Psoas muscle (tissue), 8 donors: Measurements from ENCODE around the gene KCNV2. TPM values are rescaled to one million over a fixed set of nuclear protein-coding genes. Genes with fewer than 3 reads are reported as not detected.

Source experiments
- ATAC-seq, 4 donors: fragments of 200-7000 bp; cut with Tn5 transposase; one replicate each; pipeline ENCODE4 v1.9.1; 2020; ENCODE audit warnings: moderate library complexity in 3 of 4, mild to moderate bottlenecking in 2 of 4
- DNase-seq, 2 donors: peaks; one replicate each; pipeline ENCODE4 v3.0.0-alpha.2; 2020
- H3K27ac ChIP-seq: fragments of 200-600 bp; one replicate; pipeline ENCODE4 v1.8.0; 2022
- H3K27me3 ChIP-seq, 3 donors: fragments of 200-600 bp in 1 of 3; one replicate each; pipeline versions ENCODE4 v1.6.1 to v1.8.0; 2013 to 2022; ENCODE audit warnings: low read length in 2 of 3, mild to moderate bottlenecking in 2 of 3, moderate library complexity in 1 of 3; ENCODE audit not compliant: insufficient read depth in 3 of 3
- H3K36me3 ChIP-seq, 2 donors: fragments of 200-600 bp in 1 of 2; one replicate each; pipeline versions ENCODE4 v1.6.1 to v1.8.0; 2013 to 2022; ENCODE audit warnings: low read depth in 1 of 2, mild to moderate bottlenecking in 1 of 2, moderate library complexity in 1 of 2; ENCODE audit not compliant: insufficient read depth in 1 of 2
- H3K4me1 ChIP-seq: fragments of 200-600 bp; one replicate; pipeline ENCODE4 v1.8.0; 2022
- H3K4me3 ChIP-seq: fragments of 200-600 bp; one replicate; pipeline ENCODE4 v1.8.0; 2022; ENCODE audit warnings: mild to moderate bottlenecking
- H3K9me3 ChIP-seq: fragments of 200-600 bp; one replicate; pipeline ENCODE4 v1.8.0; 2022
- WGBS, 3 donors: extraction: QIAGEN DNeasy Blood & Tissue Kit; methylation state at CpG; one replicate each; pipeline versions ENCODE4 v1.1.6 to v1.1.7; 2013; 5-methylcytosine and 5-hydroxymethylcytosine counted together
- intact Hi-C, 2 donors: fragments of 100-400 bp; cut with DNase I; formaldehyde crosslinking; loops; one replicate each; pipeline versions ENCODE4 v1.11.0 to v1.14.2; 2022
- polyA plus RNA-seq, 3 donors: library from polyadenylated mRNA; stranded (reverse); fragments of 200-250 nt; gene quantifications; one replicate each; pipeline ENCODE4 v1.2.3, GENCODE V29; 2013
- total RNA-seq, 4 donors: library from RNA; stranded (reverse); fragmentation: NEBNext Ultra II Directional in 2 of 4; extraction: Animal tissue kit (Norgen Biotek cat#: 25700) in 2 of 4; gene quantifications; one replicate each; pipeline versions ENCODE4 v1.2.1 to v1.2.4, GENCODE V29; 2021 to 2023
- TF ChIP-seq, protein P1 (sequence below): fragments of 200-600 bp; IDR thresholded peaks from one replicate; pipeline ENCODE4 v1.8.0; 2022; ENCODE audit warnings: antibody characterized with exemption
- donor health status: healthy with polysubstance abuse.
- donor health status: DM: no; HTN: no; CAD: no; lungs with moderate emphysema.
- donor health status: Bipolar disorder and iron deficiency.
- donor health status: healthy.
- donor health status: DM: yes; HTN: yes; CAD: no.
- donor health status: DM: no; HTN: no; CAD: no.
- donor health status: DM: no; HTN: no; CAD: no.
- donor health status: DM: yes; HTN: yes; CAD: no.

KCNV2 gene
- total and polyA plus RNA-seq, 7 donors = not detected

GRCh38 chr9:2722715-2723114, 5.4 kb downstream of the KCNV2 start:
- peaks cover 14% of the 10 kb centered on the region for H3K4me1 ChIP-seq
- peak overlapping the region; percentile 72 for H3K27ac ChIP-seq
- ATAC-seq (peak; percentile 92 to 97 (median 94)), DNase-seq (peak; percentile 27 to 61)
- intact Hi-C loops = loop anchor here (5.0 to 10.0 kb wide), 3 partner anchors 55 to 388 kb away; no protein-coding TSS in a partner anchor
- no peaks in the 10 kb centered on the region for H3K36me3 ChIP-seq
- peaks cover 10% of the 10 kb centered on the region for H3K9me3 ChIP-seq
- 24 to 34% (median 28%) methylated on average over 2 of the region's 2 CpGs for WGBS, 3 donors
- no peak overlapping the region for H3K4me3 ChIP-seq
- TF ChIP-seq, protein P1, sequence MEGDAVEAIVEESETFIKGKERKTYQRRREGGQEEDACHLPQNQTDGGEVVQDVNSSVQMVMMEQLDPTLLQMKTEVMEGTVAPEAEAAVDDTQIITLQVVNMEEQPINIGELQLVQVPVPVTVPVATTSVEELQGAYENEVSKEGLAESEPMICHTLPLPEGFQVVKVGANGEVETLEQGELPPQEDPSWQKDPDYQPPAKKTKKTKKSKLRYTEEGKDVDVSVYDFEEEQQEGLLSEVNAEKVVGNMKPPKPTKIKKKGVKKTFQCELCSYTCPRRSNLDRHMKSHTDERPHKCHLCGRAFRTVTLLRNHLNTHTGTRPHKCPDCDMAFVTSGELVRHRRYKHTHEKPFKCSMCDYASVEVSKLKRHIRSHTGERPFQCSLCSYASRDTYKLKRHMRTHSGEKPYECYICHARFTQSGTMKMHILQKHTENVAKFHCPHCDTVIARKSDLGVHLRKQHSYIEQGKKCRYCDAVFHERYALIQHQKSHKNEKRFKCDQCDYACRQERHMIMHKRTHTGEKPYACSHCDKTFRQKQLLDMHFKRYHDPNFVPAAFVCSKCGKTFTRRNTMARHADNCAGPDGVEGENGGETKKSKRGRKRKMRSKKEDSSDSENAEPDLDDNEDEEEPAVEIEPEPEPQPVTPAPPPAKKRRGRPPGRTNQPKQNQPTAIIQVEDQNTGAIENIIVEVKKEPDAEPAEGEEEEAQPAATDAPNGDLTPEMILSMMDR = no peak
- H3K27me3 ChIP-seq = no peaks in the 10 kb centered on the region

GRCh38 chr9:2723376-2724065, 6.2 kb downstream of the KCNV2 start:
- DNase-seq (no peak), ATAC-seq (no peak)
- 63 to 69% (median 67%) methylated on average over 4 of the region's 4 CpGs for WGBS, 3 donors
- intact Hi-C loops = loop anchor here (5.0 to 10.0 kb wide), 3 partner anchors 56 to 389 kb away; no protein-coding TSS in a partner anchor
- Histone ChIP-seq H3K9me3 (peaks cover 3% of the 10 kb centered on the region), H3K36me3 (no peaks in the 10 kb centered on the region), H3K4me3 (no peak overlapping the region), H3K27ac (no peak overlapping the region), H3K4me1 (peaks cover 21% of the 10 kb centered on the region), H3K27me3 (no peaks in the 10 kb centered on the region)
- TF ChIP-seq, protein P1 = no peak

- H3K4me1 ChIP-seq = peaks cover 22% of the 10 kb centered on the region
- no peak for DNase-seq
- H3K9me3 ChIP-seq = no peaks in the 10 kb centered on the region
- intact Hi-C loops = loop anchor here in 1 of 2 donors (5.0 to 10.0 kb wide), 5 partner anchors 63 to 593 kb away; no protein-coding TSS in a partner anchor
- WGBS, 3 donors = 81 to 91% (median 90%) methylated on average over 4 of the region's 4 CpGs
- ATAC-seq = no peak
- H3K27ac ChIP-seq = no peak overlapping the region
- H3K27me3 ChIP-seq = no peaks in the 10 kb centered on the region
- no peak overlapping the region for H3K4me3 ChIP-seq
- TF ChIP-seq, protein P1 = no peak
- no peaks in the 10 kb centered on the region for H3K36me3 ChIP-seq
Observed at GRCh38 chr9:2725126-2725525, 7.8 kb downstream of the KCNV2 start.

DNA sequence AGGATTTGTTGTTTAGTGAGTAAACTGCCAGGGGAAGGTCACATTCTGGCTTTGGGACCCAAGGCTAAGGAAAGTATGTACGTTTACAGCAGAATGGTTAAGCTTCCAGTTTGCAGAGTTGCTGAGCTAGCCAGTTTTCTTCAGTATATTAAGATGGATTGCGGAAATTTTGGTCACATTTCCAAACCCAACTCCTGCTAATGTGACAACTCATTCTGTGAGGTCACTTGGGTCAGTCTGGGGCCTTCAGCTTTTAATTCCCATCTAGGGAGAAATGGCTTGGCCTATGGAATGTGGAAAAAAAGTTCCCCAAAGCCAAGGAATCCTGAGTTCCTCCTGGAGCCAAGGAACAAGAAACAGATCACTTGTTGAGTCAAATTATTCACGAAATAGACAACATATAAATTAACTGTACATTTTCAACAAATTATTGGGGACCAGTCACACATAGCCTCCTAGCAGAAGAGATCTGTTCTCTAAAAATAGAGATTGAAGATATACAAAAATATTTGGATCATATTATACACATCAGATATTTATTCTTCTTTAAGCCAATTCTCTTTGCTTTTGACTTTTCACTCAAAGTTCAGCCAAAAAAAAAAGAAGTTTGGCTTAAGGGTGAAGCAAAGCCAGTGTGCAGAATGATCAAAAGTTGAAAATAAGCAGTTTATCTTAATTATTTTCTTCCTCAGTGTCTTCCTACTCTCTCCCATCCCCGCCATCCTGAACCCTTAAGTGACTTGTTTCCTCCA, 8.8 kb downstream of the KCNV2 start:
- Histone ChIP-seq H3K4me3 (no peak overlapping the region), H3K36me3 (no peaks in the 10 kb centered on the region), H3K27me3 (no peaks in the 10 kb centered on the region), H3K9me3 (no peaks in the 10 kb centered on the region), H3K4me1 (peaks cover 22% of the 10 kb centered on the region), H3K27ac (no peak overlapping the region)
- intact Hi-C loops = loop anchor here in 1 of 2 donors (2.0 to 10.0 kb wide), 6 partner anchors 64 to 594 kb away; no protein-coding TSS in a partner anchor
- DNase-seq = no peak
- ATAC-seq = no peak
- TF ChIP-seq, protein P1 = no peak
- WGBS, 3 donors = 75 to 82% (median 77%) methylated on average over 4 of the region's 4 CpGs
